HepG2 (cell line): ENCODE data around the gene GLI3.

Experiments
- ASH2L ChIP-seq: fragments of 300-600, 200-600 bp; sonication (generic); IDR thresholded peaks from 2 replicates; pipeline ENCODE4 v1.7.0; 2017; ENCODE audit warnings: low read depth, mild to moderate bottlenecking, moderate library complexity, mixed read lengths, low read length; ENCODE audit not compliant: insufficient read length
- BHLHE40 ChIP-seq: IDR thresholded peaks from 2 replicates; pipeline ENCODE4 v1.6.1; 2011; ENCODE audit warnings: low read length, improper control_type of control experiment
- BRF2 ChIP-seq: sonication (generic); formaldehyde crosslinking; IDR thresholded peaks from 2 replicates; pipeline ENCODE4 v1.8.1; 2022; ENCODE audit warnings: mild to moderate bottlenecking, missing genetic modification reagents
- CTCF ChIP-seq: sonication (generic); formaldehyde crosslinking; IDR thresholded peaks from 2 replicates; pipeline ENCODE4 v1.5.0; 2020; ENCODE audit warnings: mild to moderate bottlenecking, missing genetic modification reagents, moderate library complexity
- HNF1A ChIP-seq, 2 experiments: sonication (generic) in 1 of 2; formaldehyde crosslinking in 1 of 2; IDR thresholded peaks; 2 replicates each; pipeline versions ENCODE4 v1.4.0 to v1.6.1; 2016 to 2020; ENCODE audit warnings: borderline replicate concordance in 1 of 2, low read depth in 1 of 2, mild to moderate bottlenecking in 1 of 2, missing genetic modification reagents in 1 of 2
- HOXA7 ChIP-seq: sonication (generic); formaldehyde crosslinking; IDR thresholded peaks from 2 replicates; pipeline ENCODE4 v1.8.1; 2022; ENCODE audit warnings: mild to moderate bottlenecking, missing genetic modification reagents, moderate library complexity
- JUNB ChIP-seq: sonication (generic); formaldehyde crosslinking; IDR thresholded peaks from 2 replicates; pipeline ENCODE4 v1.8.0; 2022; ENCODE audit warnings: missing genetic modification reagents, mild to moderate bottlenecking, borderline replicate concordance
- PBX3 ChIP-seq: sonication (generic); formaldehyde crosslinking; IDR thresholded peaks from 2 replicates; pipeline ENCODE4 v1.8.1; 2023; ENCODE audit warnings: missing genetic modification reagents, inconsistent platforms, borderline replicate concordance
- PRPF4 ChIP-seq: fragments of 200-400 bp; formaldehyde crosslinking; IDR thresholded peaks from 2 replicates; pipeline ENCODE4 v1.6.1; 2016; ENCODE audit warnings: low read length, low read depth; ENCODE audit not compliant: poor library complexity, severe bottlenecking
- ZBTB10 ChIP-seq: sonication (generic); formaldehyde crosslinking; IDR thresholded peaks from 2 replicates; pipeline ENCODE4 v1.4.0; 2020; ENCODE audit warnings: missing genetic modification reagents, borderline replicate concordance
- ZBTB33 ChIP-seq: sonication (generic); formaldehyde crosslinking; IDR thresholded peaks from 2 replicates; pipeline ENCODE4 v1.4.0; 2020; ENCODE audit warnings: missing genetic modification reagents
- ZBTB44 ChIP-seq: sonication (generic); formaldehyde crosslinking; IDR thresholded peaks from 2 replicates; pipeline ENCODE4 v1.4.0; 2020; ENCODE audit warnings: missing genetic modification reagents

GRCh38 chr7:42143711-42144600, 93.1 kb downstream of the GLI3 start:
- TF ChIP-seq HNF1A (IDR thresholded peaks at IDR 0.05; ENCODE audit: low read depth), result no peak
- TF ChIP-seq HNF1A (CRISPR knock-in tag; IDR thresholded peaks at IDR 0.05; ENCODE audit: borderline replicate concordance), result no peak
- no peak for TF ChIP-seq BRF2 (CRISPR knock-in tag)
- TF ChIP-seq CTCF (CRISPR knock-in tag), result no peak
- TF ChIP-seq PRPF4, result no peak
- TF ChIP-seq ZBTB10 (CRISPR knock-in tag), result no peak
- no peak for TF ChIP-seq BHLHE40
- no peak for TF ChIP-seq JUNB (CRISPR knock-in tag)
- no peak for TF ChIP-seq ZBTB33 (CRISPR knock-in tag)
- no peak for TF ChIP-seq ZBTB44 (CRISPR knock-in tag)
- no peak for TF ChIP-seq PBX3 (CRISPR knock-in tag)
- no peak for TF ChIP-seq ASH2L
- TF ChIP-seq HOXA7 (CRISPR knock-in tag), result no peak
